ENCODE measurements around the gene STARD13. TPM values are rescaled to one million over a fixed set of nuclear protein-coding genes. Genes with fewer than 3 reads are reported as not detected.

STARD13 gene
- total RNA-seq, 1 experiment from 2014 or later, result 26.6 TPM

GRCh38 chr13:33058776-33059327, 226.7 kb downstream of the STARD13 start:
- DNase-seq (no peak), ATAC-seq (no peak)
- H2AFZ ChIP-seq (ENCODE audit: low read length), result no peak overlapping the region
- no peaks in the 10 kb centered on the region for H3K36me3 ChIP-seq (ENCODE audit: low read depth, low read length)
- H4K20me1 ChIP-seq (ENCODE audit: low read length), result no peaks in the 10 kb centered on the region
- CTCF ChIA-PET, result no interaction called here
- no peaks in the 10 kb centered on the region for H3K9me3 ChIP-seq (ENCODE audit: low read length)
- H3K27ac ChIP-seq (ENCODE audit: low read length), result no peak overlapping the region
- TF ChIP-seq, protein P1, sequence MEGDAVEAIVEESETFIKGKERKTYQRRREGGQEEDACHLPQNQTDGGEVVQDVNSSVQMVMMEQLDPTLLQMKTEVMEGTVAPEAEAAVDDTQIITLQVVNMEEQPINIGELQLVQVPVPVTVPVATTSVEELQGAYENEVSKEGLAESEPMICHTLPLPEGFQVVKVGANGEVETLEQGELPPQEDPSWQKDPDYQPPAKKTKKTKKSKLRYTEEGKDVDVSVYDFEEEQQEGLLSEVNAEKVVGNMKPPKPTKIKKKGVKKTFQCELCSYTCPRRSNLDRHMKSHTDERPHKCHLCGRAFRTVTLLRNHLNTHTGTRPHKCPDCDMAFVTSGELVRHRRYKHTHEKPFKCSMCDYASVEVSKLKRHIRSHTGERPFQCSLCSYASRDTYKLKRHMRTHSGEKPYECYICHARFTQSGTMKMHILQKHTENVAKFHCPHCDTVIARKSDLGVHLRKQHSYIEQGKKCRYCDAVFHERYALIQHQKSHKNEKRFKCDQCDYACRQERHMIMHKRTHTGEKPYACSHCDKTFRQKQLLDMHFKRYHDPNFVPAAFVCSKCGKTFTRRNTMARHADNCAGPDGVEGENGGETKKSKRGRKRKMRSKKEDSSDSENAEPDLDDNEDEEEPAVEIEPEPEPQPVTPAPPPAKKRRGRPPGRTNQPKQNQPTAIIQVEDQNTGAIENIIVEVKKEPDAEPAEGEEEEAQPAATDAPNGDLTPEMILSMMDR (conservative IDR thresholded peaks at IDR 0.05; ENCODE audit: low read depth, low read length), result no peak
- no peak for TF ChIP-seq EZH2 (IDR thresholded peaks at IDR 0.05; ENCODE audit: low read length, unreplicated experiment)
- no peak for TF ChIP-seq EZH2phosphoT487 (IDR thresholded peaks at IDR 0.05; ENCODE audit: borderline replicate concordance, low read length)
- POLR2A ChIA-PET (ENCODE audit: unreplicated experiment), result no interaction called here
- no peak overlapping the region for H3K9ac ChIP-seq (ENCODE audit: low read length)
- intact Hi-C loops (cut with micrococcal nuclease), result no loop called here
- no peaks in the 10 kb centered on the region for H3K4me1 ChIP-seq (ENCODE audit: insufficient read depth, low read length)
- H3F3A ChIP-seq (ENCODE audit: low read length, unreplicated experiment), result no peaks in the 10 kb centered on the region
- no peaks in the 10 kb centered on the region for H3K79me2 ChIP-seq (ENCODE audit: low read length)
- no peak overlapping the region for H3K4me2 ChIP-seq (ENCODE audit: low read length)
- H3K4me3 ChIP-seq (ENCODE audit: low read length), result no peak overlapping the region
- no peaks in the 10 kb centered on the region for H3K27me3 ChIP-seq (ENCODE audit: low read length)
- H3K9me2 ChIP-seq (replicated peaks; ENCODE audit: low read length), result no peaks in the 10 kb centered on the region
- BruUV-seq (replicated peaks), result no TSS peak

- DNase-seq (peak; percentile 47), ATAC-seq (peak; percentile 24; the same call in 1 of the 2 replicates)
- POLR2A ChIA-PET (ENCODE audit: unreplicated experiment), result no interaction called here
- Histone ChIP-seq H3K4me2 (ENCODE audit: low read length) (no peak overlapping the region), H3K36me3 (ENCODE audit: low read depth, low read length) (no peaks in the 10 kb centered on the region), H3K27ac (ENCODE audit: low read length) (no peak overlapping the region), H3K9me3 (ENCODE audit: low read length) (no peaks in the 10 kb centered on the region), H4K20me1 (ENCODE audit: low read length) (no peaks in the 10 kb centered on the region), H3F3A (ENCODE audit: low read length, unreplicated experiment) (no peaks in the 10 kb centered on the region), H3K9ac (ENCODE audit: low read length) (no peak overlapping the region), H3K9me2 (replicated peaks; ENCODE audit: low read length) (no peaks in the 10 kb centered on the region), H3K27me3 (ENCODE audit: low read length) (no peaks in the 10 kb centered on the region), H3K4me3 (ENCODE audit: low read length) (no peak overlapping the region), H3K4me1 (ENCODE audit: insufficient read depth, low read length) (no peaks in the 10 kb centered on the region), H3K79me2 (ENCODE audit: low read length) (no peaks in the 10 kb centered on the region), H2AFZ (ENCODE audit: low read length) (no peak overlapping the region)
- no peak for TF ChIP-seq EZH2 (IDR thresholded peaks at IDR 0.05; ENCODE audit: low read length, unreplicated experiment)
- TF ChIP-seq, protein P1 (conservative IDR thresholded peaks at IDR 0.05; ENCODE audit: low read depth, low read length), result peak; percentile 52; the same call in 1 of the 2 replicates
- TF ChIP-seq EZH2phosphoT487 (IDR thresholded peaks at IDR 0.05; ENCODE audit: borderline replicate concordance, low read length), result no peak
- intact Hi-C loops (cut with micrococcal nuclease), result no loop called here
- no TSS peak for BruUV-seq (replicated peaks)
- CTCF ChIA-PET, result interaction anchor here (0.6 kb wide), 1 partner anchor 737 kb away, joined by 3 read pairs; no protein-coding TSS in a partner anchor
These were observed 228.4 kb downstream of the STARD13 start for GRCh38 chr13:33057019-33057780.
